IMR-90 (cell line): ENCODE results near the gene UBASH3B. TPM values are rescaled to one million over a fixed set of nuclear protein-coding genes. Genes with fewer than 3 reads are reported as not detected.

Experiments
- ATAC-seq: fragments of 200-7000 bp; cut with Tn5 transposase; 2 replicates; pipeline ENCODE4 v1.9.1; 2020; ENCODE audit warnings: low read depth, mild to moderate bottlenecking, moderate library complexity
- BruUV-seq: library from RNA; stranded (reverse); fragments of 400-500 nt; replicated peaks from 2 replicates; lab custom pipeline; 2021; lab: Mats Ljungman, UMichigan
- CTCF ChIA-PET: fragments of 300-600 bp; formaldehyde crosslinking; extraction: SDS; loops from one replicate; lab custom pipeline; 2021; ENCODE audit warnings: antibody characterized with exemption; lab: Yijun Ruan, JAX
- POLR2A ChIA-PET: fragments of 300-600 bp; sonication (Branson Sonifier 250); formaldehyde crosslinking; loops from one replicate; lab custom pipeline; 2022; ENCODE audit warnings: antibody characterized with exemption; ENCODE audit not compliant: unreplicated experiment; lab: Charles Lee
- DNase-seq: peaks from one replicate; pipeline ENCODE4 v3.0.0; 2013
- H2AFZ ChIP-seq: replicated peaks from 2 replicates; pipeline ENCODE3; 2013; ENCODE audit warnings: low read length, mild to moderate bottlenecking; ENCODE audit not compliant: poor library complexity
- H2AK5ac ChIP-seq: 2 replicates; pipeline ENCODE4 v1.6.1; 2013; ENCODE audit warnings: low read depth, low read length, inconsistent platforms
- H2AK9ac ChIP-seq: replicated peaks from 2 replicates; pipeline ENCODE3; 2013; ENCODE audit warnings: mild to moderate bottlenecking, low read depth, low read length, moderate library complexity; ENCODE audit not compliant: poor library complexity
- H2BK120ac ChIP-seq: 2 replicates; pipeline ENCODE4 v1.6.1; 2013; ENCODE audit warnings: low read depth, low read length, inconsistent platforms
- H2BK15ac ChIP-seq: 3 replicates; pipeline ENCODE4 v1.6.1; 2013; ENCODE audit warnings: low read depth, low read length, inconsistent platforms
- H2BK20ac ChIP-seq: 2 replicates; pipeline ENCODE4 v1.6.1; 2013; ENCODE audit warnings: low read depth, mild to moderate bottlenecking, inconsistent platforms, low read length, moderate library complexity
- H2BK5ac ChIP-seq: 2 replicates; pipeline ENCODE4 v1.6.1; 2013; ENCODE audit warnings: mild to moderate bottlenecking, low read depth, low read length, inconsistent platforms; ENCODE audit not compliant: poor library complexity, severe bottlenecking
- H3K14ac ChIP-seq: replicated peaks from 2 replicates; pipeline ENCODE4 v1.6.1; 2013; ENCODE audit warnings: low read depth, low read length, inconsistent platforms
- H3K18ac ChIP-seq: 2 replicates; pipeline ENCODE4 v1.6.1; 2013; ENCODE audit warnings: low read depth, low read length, control low read depth
- H3K23ac ChIP-seq: 2 replicates; pipeline ENCODE4 v1.6.1; 2013; ENCODE audit warnings: low read depth, low read length, inconsistent platforms
- H3K27ac ChIP-seq: 2 replicates; pipeline ENCODE4 v1.5.1; 2013; ENCODE audit warnings: mild to moderate bottlenecking, control low read depth, low read length; ENCODE audit not compliant: insufficient read depth
- H3K27me3 ChIP-seq: 2 replicates; pipeline ENCODE4 v1.6.1; 2013; ENCODE audit warnings: low read length; ENCODE audit not compliant: control insufficient read depth, insufficient read depth
- H3K36me3 ChIP-seq: 2 replicates; pipeline ENCODE4 v1.6.1; 2013; ENCODE audit warnings: low read length, mixed read lengths; ENCODE audit not compliant: control insufficient read depth, insufficient read depth
- H3K4ac ChIP-seq: 2 replicates; pipeline ENCODE4 v1.6.1; 2013; ENCODE audit warnings: low read depth, low read length, inconsistent platforms
- H3K4me1 ChIP-seq: 2 replicates; pipeline ENCODE4 v1.6.1; 2013; ENCODE audit warnings: low read length, mixed read lengths; ENCODE audit not compliant: control insufficient read depth, insufficient read depth
- H3K4me2 ChIP-seq: 2 replicates; pipeline ENCODE4 v1.6.1; 2013; ENCODE audit warnings: low read depth, mild to moderate bottlenecking, control low read depth, low read length, moderate library complexity
- H3K4me3 ChIP-seq: 2 replicates; pipeline ENCODE4 v1.5.1; 2013; ENCODE audit warnings: low read depth, mild to moderate bottlenecking, control low read depth, low read length, moderate library complexity; ENCODE audit not compliant: insufficient read depth
- H3K56ac ChIP-seq: 2 replicates; pipeline ENCODE4 v1.6.1; 2013; ENCODE audit warnings: low read length, inconsistent platforms; ENCODE audit not compliant: insufficient read depth; ENCODE audit errors: extremely low read depth
- H3K79me1 ChIP-seq, 2 experiments: 2 replicates each; pipeline ENCODE4 v1.6.1; 2013; ENCODE audit warnings: low read length in 2 of 2, inconsistent platforms in 1 of 2, low read depth in 1 of 2
- H3K9ac ChIP-seq: 2 replicates; pipeline ENCODE4 v1.6.1; 2013; ENCODE audit warnings: low read depth, low read length, control low read depth
- H3K9me1 ChIP-seq: 2 replicates; pipeline ENCODE4 v1.6.1; 2013; ENCODE audit warnings: low read length, inconsistent platforms; ENCODE audit not compliant: insufficient read depth
- H3K9me3 ChIP-seq: 2 replicates; pipeline ENCODE4 v1.6.1; 2013; ENCODE audit warnings: low read length; ENCODE audit not compliant: control insufficient read depth, insufficient read depth
- H4K20me1 ChIP-seq: 2 replicates; pipeline ENCODE4 v1.6.1; 2013; ENCODE audit warnings: low read length, inconsistent platforms; ENCODE audit not compliant: insufficient read depth
- H4K5ac ChIP-seq: 2 replicates; pipeline ENCODE4 v1.6.1; 2013; ENCODE audit warnings: mild to moderate bottlenecking, low read depth, low read length, control low read depth
- H4K8ac ChIP-seq, 2 experiments: 2 replicates each; pipeline ENCODE4 v1.6.1; 2013; ENCODE audit warnings: low read depth in 2 of 2, low read length in 2 of 2, control low read depth in 1 of 2, inconsistent platforms in 1 of 2
- H4K91ac ChIP-seq: 2 replicates; pipeline ENCODE4 v1.6.1; 2013; ENCODE audit warnings: low read depth, low read length, inconsistent platforms; ENCODE audit not compliant: insufficient read depth
- CEBPB ChIP-seq: IDR thresholded peaks from 2 replicates; pipeline ENCODE4 v1.6.1; 2012; ENCODE audit warnings: low read depth, low read length, improper control_type of control experiment
- CHD1 ChIP-seq: IDR thresholded peaks from 2 replicates; pipeline ENCODE4 v1.6.1; 2012; ENCODE audit warnings: low read depth, low read length, improper control_type of control experiment
- MAFK ChIP-seq: IDR thresholded peaks from 2 replicates; pipeline ENCODE4 v1.6.1; 2012; ENCODE audit warnings: low read depth, low read length, improper control_type of control experiment
- MAZ ChIP-seq: IDR thresholded peaks from 2 replicates; pipeline ENCODE4 v1.6.1; 2012; ENCODE audit warnings: low read depth, mild to moderate bottlenecking, low read length, improper control_type of control experiment, moderate library complexity, borderline replicate concordance
- MXI1 ChIP-seq: IDR thresholded peaks from 2 replicates; pipeline ENCODE4 v1.6.1; 2012; ENCODE audit warnings: low read depth, mild to moderate bottlenecking, low read length, moderate library complexity, borderline replicate concordance
- NFE2L2 ChIP-seq: fragments of 150-350 bp; IDR thresholded peaks from 2 replicates; pipeline ENCODE4 v1.6.1; 2016; ENCODE audit warnings: low read depth, mild to moderate bottlenecking, low read length
- RAD21 ChIP-seq: IDR thresholded peaks from 2 replicates; pipeline ENCODE4 v1.6.1; 2012; ENCODE audit warnings: low read length, improper control_type of control experiment
- RFX5 ChIP-seq: IDR thresholded peaks from 2 replicates; pipeline ENCODE4 v1.8.0; 2012; ENCODE audit warnings: low read depth, mild to moderate bottlenecking, low read length, moderate library complexity
- SMC3 ChIP-seq: fragments of 150-350 bp; IDR thresholded peaks from 2 replicates; pipeline ENCODE4 v1.6.1; 2016; ENCODE audit warnings: low read depth, mild to moderate bottlenecking, antibody characterized with exemption, low read length, moderate library complexity
- USF2 ChIP-seq: fragments of 150-350 bp; IDR thresholded peaks from 2 replicates; pipeline ENCODE4 v1.6.1; 2017; ENCODE audit warnings: mild to moderate bottlenecking, antibody characterized with exemption, low read length, low read depth
- WGBS, 2 experiments: methylation state at CpG; one replicate each; pipeline versions ENCODE4 v1.1.5 to v1.1.7; 2013; ENCODE audit warnings: missing lambda C conversion rate in 2 of 2; ENCODE audit not compliant: insufficient read length in 1 of 2; ENCODE audit errors: extremely low coverage in 2 of 2; 5-methylcytosine and 5-hydroxymethylcytosine counted together
- dilution Hi-C: fragments of 300-500 bp; cut with HindIII; formaldehyde crosslinking; loops from one replicate; pipeline ENCODE4 v1.14.3; 2018; ENCODE audit warnings: low sequenced_read_pairs; ENCODE audit not compliant: unreplicated experiment
- in situ Hi-C: fragments of 300-500 bp; cut with MboI; formaldehyde crosslinking; loops from 3 replicates; pipeline ENCODE4 v1.14.3; 2019; ENCODE audit warnings: low sequenced_read_pairs, inconsistent platforms, mixed read lengths
- intact Hi-C: fragments of 100-400 bp; cut with micrococcal nuclease; formaldehyde crosslinking; loops from 2 replicates; pipeline ENCODE4 v1.10.0; 2022
- polyA plus RNA-seq, 3 experiments: library from polyadenylated mRNA; depleted of rRNA; stranded (reverse); fragments of >200 nt; gene quantifications; 2 replicates each; pipeline ENCODE4 v1.2.3, GENCODE V29; 2012; ENCODE audit warnings: low replicate concordance in 1 of 3
- total RNA-seq: library from RNA; depleted of rRNA; stranded (reverse); fragments of >200 nt; gene quantifications from 2 replicates; pipeline ENCODE4 v1.2.3, GENCODE V29; 2012
- TF ChIP-seq, protein P1 (sequence below): conservative IDR thresholded peaks from 2 replicates; pipeline ENCODE4 v1.5.1; 2012; ENCODE audit warnings: mild to moderate bottlenecking, low read depth, low read length, improper control_type of control experiment

The UBASH3B gene
- total and polyA plus RNA-seq, 2 of the 4 experiments (the other 2 are of a cell fraction): 27.2 to 48.0 TPM

DNA sequence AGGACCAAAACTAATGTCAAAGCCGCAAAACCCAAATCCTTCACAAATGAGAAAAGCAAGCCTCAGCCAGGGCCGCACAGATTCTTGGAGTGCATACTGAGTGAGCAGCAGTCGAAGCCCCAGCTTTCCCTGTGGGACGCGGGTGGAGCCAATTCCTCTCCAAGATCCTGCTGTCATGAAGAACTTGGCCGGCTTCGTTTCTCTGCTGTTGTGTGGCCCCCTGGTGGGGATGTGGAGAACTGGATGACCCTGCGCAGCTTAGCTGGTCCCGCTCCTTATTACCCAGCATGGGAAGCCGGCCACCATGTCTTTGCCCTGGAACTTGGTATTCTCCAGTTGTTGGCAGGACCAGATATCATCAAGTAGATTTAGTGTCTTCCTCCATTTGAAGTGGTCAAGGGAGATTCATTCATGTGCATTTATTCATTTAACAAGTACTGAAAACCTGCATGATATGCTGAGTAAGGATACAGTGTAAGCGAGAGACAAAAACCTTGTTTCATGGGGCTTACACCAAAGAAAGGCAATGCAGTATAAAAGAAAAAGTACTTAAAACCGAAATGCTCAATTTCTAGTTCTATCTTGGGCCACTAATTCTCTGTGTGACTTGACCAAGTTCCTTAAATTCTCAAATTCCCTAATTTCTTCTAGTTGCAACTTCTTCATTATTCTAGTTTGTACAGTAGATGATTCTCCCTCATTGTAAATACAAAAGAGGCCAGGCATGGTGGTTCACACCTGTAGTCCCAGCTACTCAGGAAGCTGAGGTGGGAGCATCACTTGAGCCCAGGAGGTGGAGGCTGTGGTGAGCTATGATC, 126.1 kb downstream of the UBASH3B start (continued):
- TF ChIP-seq CHD1: no peak
- peak; percentile 97 for TF ChIP-seq SMC3
- TF ChIP-seq RFX5: no peak

- no TSS peak for BruUV-seq
- Histone ChIP-seq H3K79me1 (peaks cover 0 to 14% of the 10 kb centered on the region in 2 experiments; a peak in 3 of 4 replicates), H2BK20ac (no peak overlapping the region), H3K9ac (no peak overlapping the region), H3K4me3 (no peak overlapping the region), H2BK15ac (no peak overlapping the region), H3K9me3 (no peaks in the 10 kb centered on the region), H2AFZ (no peak overlapping the region), H3K36me3 (peaks cover 17% of the 10 kb centered on the region), H2AK5ac (no peak overlapping the region), H2BK5ac (no peak overlapping the region), H4K8ac (no peak overlapping the region), H4K91ac (no peak overlapping the region), H2BK120ac (no peak overlapping the region), H3K18ac (no peak overlapping the region), H3K9me1 (peaks cover 6% of the 10 kb centered on the region), H4K20me1 (peaks cover 4% of the 10 kb centered on the region; the same call in 1 of the 2 replicates), H3K27ac (no peak overlapping the region), H2AK9ac (no peak overlapping the region), H3K56ac (no peak overlapping the region), H3K4ac (no peak overlapping the region), H3K27me3 (no peaks in the 10 kb centered on the region), H3K23ac (no peak overlapping the region), H3K14ac (no peak overlapping the region), H3K4me1 (peaks cover 10% of the 10 kb centered on the region), H4K5ac (no peak overlapping the region), H3K4me2 (no peak overlapping the region)
- no CpG with 5 or more reads among the region's 2 CpGs for WGBS, 2 experiments
- ChIA-PET POLR2A (no interaction called here), CTCF (interaction anchor here (1.3 to 2.9 kb wide), 3 partner anchors 31 to 153 kb away, joined by 5 to 28 read pairs (median 11); no protein-coding TSS in a partner anchor)
- in situ Hi-C loops (loop anchor here (5.0 kb wide), 1 partner anchor 150 kb away; no protein-coding TSS in a partner anchor), intact Hi-C loops (loop anchor here (5.0 kb wide), 2 partner anchors 70 to 75 kb away; no protein-coding TSS in a partner anchor), dilution Hi-C loops (no loop called here)
- DNase-seq (no peak), ATAC-seq (no peak)
- TF ChIP-seq RFX5 (no peak), RAD21 (no peak), USF2 (no peak), CEBPB (no peak), CHD1 (no peak), MAFK (no peak), MXI1 (no peak), MAZ (no peak), NFE2L2 (no peak)
- TF ChIP-seq, protein P1, sequence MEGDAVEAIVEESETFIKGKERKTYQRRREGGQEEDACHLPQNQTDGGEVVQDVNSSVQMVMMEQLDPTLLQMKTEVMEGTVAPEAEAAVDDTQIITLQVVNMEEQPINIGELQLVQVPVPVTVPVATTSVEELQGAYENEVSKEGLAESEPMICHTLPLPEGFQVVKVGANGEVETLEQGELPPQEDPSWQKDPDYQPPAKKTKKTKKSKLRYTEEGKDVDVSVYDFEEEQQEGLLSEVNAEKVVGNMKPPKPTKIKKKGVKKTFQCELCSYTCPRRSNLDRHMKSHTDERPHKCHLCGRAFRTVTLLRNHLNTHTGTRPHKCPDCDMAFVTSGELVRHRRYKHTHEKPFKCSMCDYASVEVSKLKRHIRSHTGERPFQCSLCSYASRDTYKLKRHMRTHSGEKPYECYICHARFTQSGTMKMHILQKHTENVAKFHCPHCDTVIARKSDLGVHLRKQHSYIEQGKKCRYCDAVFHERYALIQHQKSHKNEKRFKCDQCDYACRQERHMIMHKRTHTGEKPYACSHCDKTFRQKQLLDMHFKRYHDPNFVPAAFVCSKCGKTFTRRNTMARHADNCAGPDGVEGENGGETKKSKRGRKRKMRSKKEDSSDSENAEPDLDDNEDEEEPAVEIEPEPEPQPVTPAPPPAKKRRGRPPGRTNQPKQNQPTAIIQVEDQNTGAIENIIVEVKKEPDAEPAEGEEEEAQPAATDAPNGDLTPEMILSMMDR: no peak
Observed at GRCh38 chr11:122782222-122782621, 126.7 kb downstream of the UBASH3B start.
